HG03575 (cell line): ENCODE measurements around the gene DNAJB1.
"Not testable (repeated sequence)": the region's sequence is repeated elsewhere in the genome, so short reads cannot be mapped to it uniquely, and the experiment has no call there.

Source experiments
- ATAC-seq: cut with Tn5 transposase; IDR thresholded peaks from one replicate; pipeline ENCODE4 v1.9.1; 2021; ENCODE audit not compliant: unreplicated experiment, insufficient number of reproducible peaks, low FRiP score; ENCODE audit errors: extremely low read depth

The DNAJB1 gene

DNA sequence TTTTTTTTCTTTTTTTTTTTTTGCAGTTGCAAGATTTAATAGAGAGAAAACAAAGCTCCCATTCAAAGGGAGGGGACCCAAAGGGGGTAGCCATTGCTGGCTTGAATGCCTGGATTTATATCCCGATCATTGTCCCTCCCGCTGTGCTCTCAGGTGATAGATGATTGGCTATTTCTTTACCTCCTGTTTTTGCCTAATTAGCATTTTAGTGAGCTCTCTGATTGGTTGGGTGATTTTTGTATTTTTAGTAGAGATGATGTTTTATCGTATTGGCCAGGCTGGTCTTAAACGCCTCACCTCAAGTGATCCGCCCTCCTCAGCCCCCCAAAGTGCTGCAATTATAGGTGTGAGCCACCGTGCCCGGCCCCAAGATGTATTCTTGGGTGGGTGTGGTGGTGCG, 13.6 kb downstream of the DNAJB1 start:
- ATAC-seq: not testable (repeated sequence)

DNA sequence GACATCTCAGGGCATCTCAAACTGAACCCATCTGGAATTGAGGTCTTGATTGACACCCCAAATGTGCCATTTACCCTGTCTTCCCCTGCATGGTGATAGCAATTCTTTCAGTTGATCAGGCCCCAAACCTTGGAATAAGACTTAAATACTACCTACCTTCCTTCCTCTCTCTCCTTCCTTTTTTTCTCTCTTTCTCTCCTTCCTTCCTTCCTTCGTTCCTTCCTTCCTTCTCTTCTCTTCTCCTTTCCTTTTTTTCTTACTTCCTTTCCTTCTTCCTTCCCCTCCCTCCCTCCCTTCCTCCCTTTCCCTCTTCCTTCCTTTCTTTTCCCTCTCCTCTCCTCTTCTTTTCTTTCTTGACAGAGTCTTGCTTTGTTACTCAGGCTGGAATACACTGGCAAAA, 14.9 kb downstream of the DNAJB1 start:
- no peak for ATAC-seq

DNA sequence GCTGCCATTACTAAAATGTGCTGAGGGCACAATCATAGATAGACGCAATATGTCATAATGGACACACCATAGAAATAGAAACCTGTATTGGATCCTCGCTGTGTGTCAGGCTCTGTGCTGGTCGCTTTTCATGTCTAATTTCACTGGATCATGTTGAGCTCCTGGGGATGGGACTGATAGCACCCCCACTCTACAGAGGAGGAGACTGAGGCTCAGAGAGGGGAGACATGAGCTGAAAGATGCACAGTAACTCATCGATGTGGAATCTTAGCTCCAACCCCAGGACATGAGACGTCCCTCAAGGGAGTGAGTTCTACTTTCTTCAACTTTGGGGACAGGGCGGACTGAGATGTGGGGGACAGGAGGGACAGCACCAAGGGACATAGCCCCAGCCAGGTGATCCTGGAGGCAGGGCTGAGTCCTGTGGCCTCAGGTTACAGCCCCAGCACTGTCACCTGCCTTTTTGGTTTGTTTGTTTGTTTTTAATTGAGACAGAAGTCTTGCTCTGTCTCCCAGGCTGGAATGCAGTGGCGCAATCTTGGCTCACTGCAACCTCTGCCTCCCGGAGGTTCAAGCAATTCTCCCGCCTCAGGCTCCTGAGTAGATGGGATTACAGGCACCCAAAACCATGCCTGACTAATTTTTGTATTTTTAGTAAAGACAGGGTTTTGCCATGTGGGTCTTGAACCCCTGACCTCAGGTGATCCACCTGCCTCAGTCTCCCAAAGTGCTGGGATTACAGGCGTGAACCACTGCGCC, 15.7 kb downstream of the DNAJB1 start:
- ATAC-seq: no peak

- no peak for ATAC-seq
These were observed 20.8 kb downstream of the DNAJB1 start for GRCh38 chr19:14497228-14497921.

DNA sequence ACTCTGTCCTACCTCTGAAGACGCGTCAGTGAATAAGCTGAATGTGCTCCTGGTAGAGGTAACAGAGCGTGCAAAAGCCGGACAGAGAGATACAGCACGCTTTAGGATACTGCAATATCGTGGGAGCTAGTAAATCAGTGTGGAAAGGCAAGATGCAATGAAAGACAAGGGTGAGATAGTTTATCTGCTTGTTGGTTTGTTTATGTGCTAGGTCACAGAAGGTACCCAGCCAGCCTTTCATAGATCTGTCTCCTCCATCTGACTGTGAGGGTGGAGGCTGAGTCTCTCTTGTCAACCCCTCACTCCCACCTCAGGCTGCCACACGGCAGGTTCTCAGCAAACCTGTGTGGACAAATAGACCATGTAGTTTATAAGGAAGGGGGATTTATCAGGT, 21.4 kb downstream of the DNAJB1 start:
- ATAC-seq: no peak

GRCh38 chr19:14496029-14496833, 22.0 kb downstream of the DNAJB1 start, which contains the start of gene GIPC1:
TSS of gene GIPC1 (minus strand) at chr19:14496127. CDS start at chr19:14482976, 13,151 bp downstream.
- ATAC-seq: no peak

DNA sequence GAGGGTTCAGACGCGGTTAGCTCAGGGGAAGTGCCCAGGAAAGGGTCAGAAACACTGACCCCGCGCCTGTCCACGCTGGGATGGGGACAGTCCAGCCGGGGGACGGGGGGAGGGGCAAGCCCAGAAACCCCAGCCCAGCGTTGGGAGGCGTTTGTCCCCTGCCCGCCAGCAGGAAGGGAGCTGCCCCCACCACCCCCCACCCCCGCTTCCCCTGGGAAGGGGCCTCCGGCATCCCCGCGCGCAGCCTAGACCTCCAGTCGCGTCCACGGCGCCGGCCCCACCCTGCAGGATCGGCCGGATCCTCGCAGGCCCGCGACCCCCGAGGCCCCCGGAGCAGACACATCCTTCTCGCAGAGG, 22.5 kb downstream of the DNAJB1 start:
- no peak for ATAC-seq

GRCh38 chr19:14494910-14495671, 23.1 kb downstream of the DNAJB1 start:
- ATAC-seq: no peak

DNA sequence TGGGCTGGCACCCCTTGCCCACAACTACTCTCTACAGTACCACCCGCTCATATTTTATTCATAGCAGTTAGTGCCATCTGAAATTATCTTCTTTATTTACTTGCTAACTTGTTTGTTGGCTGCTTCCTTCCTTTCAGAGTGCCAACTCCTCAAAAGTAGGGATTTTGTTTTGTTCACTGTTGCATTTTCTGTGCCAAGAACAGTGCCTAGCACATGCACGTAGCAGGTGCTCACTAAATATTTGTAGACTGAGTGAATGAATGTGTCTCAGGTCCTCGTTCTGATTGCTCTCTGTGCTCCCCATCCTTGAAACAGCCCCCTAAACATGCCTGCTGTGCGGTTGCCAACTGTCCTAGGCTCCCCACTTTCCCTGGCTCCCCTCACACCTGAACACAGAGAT, 23.8 kb downstream of the DNAJB1 start:
- ATAC-seq: no peak

DNA sequence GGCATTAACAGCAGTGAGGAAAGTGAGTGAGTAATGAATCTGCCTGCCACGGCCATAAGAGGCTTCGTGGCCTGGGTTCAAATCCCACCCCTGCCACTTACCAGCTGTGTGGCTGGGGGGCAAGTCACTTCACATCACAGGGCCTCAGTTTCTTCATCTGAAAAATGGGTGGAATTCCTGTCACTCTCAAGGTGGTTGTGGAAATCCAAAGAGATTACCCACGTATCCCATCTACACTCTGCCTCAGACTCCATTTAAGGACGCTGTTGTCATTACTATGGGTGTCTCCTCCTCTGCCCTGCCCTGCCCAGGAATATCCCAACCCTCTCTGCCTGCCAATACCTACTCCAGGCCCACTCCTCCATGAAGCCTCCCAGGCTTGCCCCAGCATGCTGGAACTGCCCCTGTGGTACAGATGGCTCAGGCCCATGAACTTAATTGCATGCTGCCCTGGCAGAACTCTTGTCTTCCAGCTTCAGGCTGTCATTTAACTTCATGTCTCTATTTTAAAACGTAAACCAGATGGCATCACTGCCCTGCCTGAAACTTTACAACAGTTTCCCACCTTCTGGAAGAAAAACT, 25.4 kb downstream of the DNAJB1 start:
- ATAC-seq: no peak

GRCh38 chr19:14487370-14488125, 30.6 kb downstream of the DNAJB1 start:
- ATAC-seq: no peak

- ATAC-seq: no peak
These were observed 35.8 kb downstream of the DNAJB1 start for GRCh38 chr19:14482172-14482941.

DNA sequence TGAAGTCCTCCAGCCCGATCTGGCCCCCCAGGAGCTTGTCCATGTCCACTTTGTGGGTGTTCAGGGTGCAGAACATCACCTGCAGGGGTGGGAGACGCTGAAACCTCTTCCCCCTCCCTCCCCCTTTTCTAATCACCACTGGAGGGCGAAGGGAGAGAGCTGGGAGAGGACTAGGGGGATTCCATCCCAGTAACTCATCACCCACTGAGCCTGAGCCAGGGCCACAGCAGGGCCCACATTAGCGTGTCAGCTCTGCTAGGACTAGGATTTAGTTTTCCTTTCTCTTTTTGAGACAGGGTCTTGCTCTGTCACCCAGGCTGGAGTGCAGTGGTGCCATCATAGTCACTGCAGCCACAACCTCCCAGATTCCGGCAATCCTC, 37.5 kb downstream of the DNAJB1 start:
- no peak for ATAC-seq

DNA sequence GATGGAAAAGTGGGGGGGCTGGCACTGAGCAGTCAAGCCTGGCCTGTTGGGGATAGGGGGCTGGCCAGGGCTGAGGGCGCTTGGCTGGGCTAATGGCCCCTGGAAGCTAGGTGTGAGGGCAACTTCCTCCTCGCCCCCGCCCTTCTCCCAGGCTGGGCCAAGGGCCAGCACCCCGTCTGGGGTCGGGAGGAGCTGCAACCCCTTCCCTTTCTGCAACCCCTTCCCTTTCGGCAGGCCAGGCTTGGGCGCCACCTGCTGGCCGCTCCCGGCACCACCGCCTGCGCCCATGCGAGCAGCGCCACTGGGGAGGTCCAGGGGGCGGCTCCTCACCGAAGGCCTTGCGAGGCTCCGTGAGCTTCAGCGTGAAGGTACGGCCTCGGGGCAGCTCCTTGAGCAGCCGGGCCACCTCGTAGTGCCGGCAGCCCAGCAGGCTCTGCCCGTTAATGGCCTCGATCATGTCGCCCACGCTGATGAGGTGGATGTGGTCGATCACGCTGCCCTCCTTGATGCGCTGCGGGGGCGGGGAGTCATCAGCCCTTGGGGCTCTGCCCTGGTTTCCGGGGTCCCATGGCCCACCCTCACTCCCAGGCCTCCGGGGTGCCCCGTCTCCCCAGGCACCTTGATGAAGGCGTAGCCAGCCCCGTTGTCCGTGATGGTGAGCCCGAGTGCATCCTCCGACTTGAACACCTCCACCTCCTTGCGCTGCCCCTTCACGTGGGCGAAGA, 38.1 kb downstream of the DNAJB1 start:
- ATAC-seq: no peak

GRCh38 chr19:14479309-14479974, 38.8 kb downstream of the DNAJB1 start:
- no peak for ATAC-seq

GRCh38 chr19:14478113-14478545, 40.1 kb downstream of the DNAJB1 start:
- ATAC-seq: no peak
